Measurements from ENCODE around the gene TXNL1. TPM values are rescaled to one million over a fixed set of nuclear protein-coding genes. Genes with fewer than 3 reads are reported as not detected.

The TXNL1 gene
- total and polyA plus RNA-seq, 2 of the 13 experiments (the other 11 are each of a cell fraction or from before 2014, with no cell fraction given) = 41.9 to 73.1 TPM

GRCh38 chr18:56662502-56662901 is 24.1 kb upstream of the TXNL1 start:
- intact Hi-C loops (cut with micrococcal nuclease; ENCODE audit: unreplicated experiment) = no loop called here
- FAIRE-seq (no peak), ATAC-seq (no peak)

More at GRCh38 chr18:56662502-56662901, 24.1 kb upstream of the TXNL1 start:
- Histone ChIP-seq H3K27ac (ENCODE audit: extremely low read length, insufficient read depth, low read length) (no peak overlapping the region), H3K4me2 (ENCODE audit: low read depth, low read length) (no peak overlapping the region), H3K36me3 (replicated peaks in 1 of 2; ENCODE audit: control insufficient read depth in 1 of 2, insufficient read depth in 2 of 2, low read length in 2 of 2) (no peaks in the 10 kb centered on the region), H3K4me3 (replicated peaks in 1 of 3; ENCODE audit: insufficient read depth in 1 of 3, low read depth in 2 of 3, low read length in 3 of 3) (no peak overlapping the region), H3K79me2 (ENCODE audit: insufficient read depth, low read length) (no peaks in the 10 kb centered on the region), H3K9ac (ENCODE audit: insufficient read depth, low read depth, low read length) (no peak overlapping the region), H3K4me1 (ENCODE audit: insufficient read depth, low read length) (0 out of 2 replicates have a peak, but pooled peaks cover 11% of the 10 kb centered on the region), H3K27me3 (ENCODE audit: control insufficient read depth in 1 of 2, insufficient read depth in 2 of 2, low read length in 2 of 2) (no peaks in the 10 kb centered on the region), H2AFZ (ENCODE audit: low read length) (no peak overlapping the region), H3K9me3 (ENCODE audit: low read length) (no peaks in the 10 kb centered on the region), H4K20me1 (ENCODE audit: insufficient read depth, low read length) (no peaks in the 10 kb centered on the region)
- BruUV-seq (replicated peaks) = no TSS peak
- POLR2A ChIA-PET = no interaction called here
- DNase-seq (ENCODE audit: low spot score) = no peak
- CTCF ChIA-PET (ENCODE audit: low intra/inter-chr PET ratio, low total read pairs) = no interaction called here
- TF ChIP-seq ZBTB33 (CRISPR knock-in tag; IDR thresholded peaks at IDR 0.05) (no peak), RFX1 (IDR thresholded peaks at IDR 0.05) (no peak), ZBTB39 (CRISPR knock-in tag; IDR thresholded peaks at IDR 0.05) (no peak), ATF7 (IDR thresholded peaks at IDR 0.05) (peak; percentile 83), ATF7 (CRISPR knock-in tag; IDR thresholded peaks at IDR 0.05) (no peak), JUN (CRISPR knock-in tag; IDR thresholded peaks at IDR 0.05) (no peak), GFI1 (CRISPR knock-in tag; IDR thresholded peaks at IDR 0.05; ENCODE audit: borderline replicate concordance) (no peak), ZNF749 (CRISPR knock-in tag; IDR thresholded peaks at IDR 0.05; ENCODE audit: borderline replicate concordance) (no peak)
- in situ Hi-C loops (cut with HindIII; ENCODE audit: extremely low pct_ligation_motif_present, low pct_unique_long_range_greater_than_20kb) = no loop called here
- 72% methylated on average over 5 of the region's 5 CpGs for WGBS (ENCODE audit: low lambda C conversion rate)

Measured in HepG2 (cell line).